DMS153 treated with DMSO at 0.1 percent for 48 hours (cell line): Measurements from ENCODE around the gene RFC1.
"Not testable (repeated sequence)": the region's sequence is repeated elsewhere in the genome, so short reads cannot be mapped to it uniquely, and the experiment has no call there.

Experiments
- DNase-seq: peaks from one replicate; lab custom pipeline; 2025; ENCODE audit not compliant: unreplicated experiment; lab: John Stamatoyannopoulos, UW

RFC1 gene

DNA sequence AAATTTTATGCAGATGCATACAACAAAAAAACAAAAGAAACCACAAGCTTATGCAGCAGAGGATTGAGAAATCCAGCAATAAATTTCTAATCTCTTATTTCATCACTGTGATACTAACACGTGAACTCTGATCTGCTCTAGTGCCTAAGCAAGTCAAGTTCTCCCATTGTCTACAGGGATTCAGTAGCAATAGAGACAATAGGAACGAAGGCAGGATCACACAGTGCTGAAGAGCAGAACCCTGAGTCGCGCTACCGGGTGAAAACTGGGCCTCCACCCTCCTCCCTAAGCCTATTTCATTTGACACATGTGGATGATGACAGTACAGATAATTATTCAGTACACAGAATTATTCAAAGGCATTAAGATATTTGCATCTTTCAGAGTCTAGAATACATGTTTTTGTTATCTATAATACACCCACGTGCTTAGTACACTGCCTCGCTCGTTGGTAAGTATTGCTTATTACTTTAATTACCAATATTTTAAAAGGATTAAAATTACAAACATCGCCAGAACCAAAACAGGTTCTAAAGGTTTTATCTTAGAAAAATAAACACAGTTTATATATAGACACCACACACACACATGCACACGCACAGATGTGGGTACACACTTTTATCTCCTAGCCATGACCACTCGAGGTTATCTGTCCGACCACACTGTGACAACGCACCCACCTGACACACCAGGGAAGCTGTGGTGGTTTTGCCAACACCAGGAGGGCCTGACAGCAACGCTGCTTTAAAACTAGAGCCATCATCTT lies 60.1 kb downstream of the RFC1 start:
- DNase-seq: no peak

DNA sequence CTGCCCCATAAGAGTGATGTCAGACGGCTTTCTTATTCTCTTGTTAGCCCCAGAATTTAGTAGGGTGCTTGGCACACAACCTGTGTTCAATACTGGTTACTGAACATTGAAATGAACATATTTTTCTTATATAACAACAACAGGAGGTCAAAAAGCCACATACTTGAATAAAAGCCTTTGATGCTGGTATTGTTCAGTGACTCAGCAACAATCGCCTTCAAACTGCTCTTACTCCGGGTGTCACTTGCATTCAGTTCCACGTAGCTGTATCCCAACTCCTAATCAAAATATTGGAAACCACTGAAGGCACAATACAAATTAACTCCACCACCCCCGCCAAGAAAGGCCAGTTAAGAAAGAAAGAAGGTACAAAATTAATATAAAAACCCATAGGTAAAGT lies 61.5 kb downstream of the RFC1 start:
- DNase-seq: no peak

DNA sequence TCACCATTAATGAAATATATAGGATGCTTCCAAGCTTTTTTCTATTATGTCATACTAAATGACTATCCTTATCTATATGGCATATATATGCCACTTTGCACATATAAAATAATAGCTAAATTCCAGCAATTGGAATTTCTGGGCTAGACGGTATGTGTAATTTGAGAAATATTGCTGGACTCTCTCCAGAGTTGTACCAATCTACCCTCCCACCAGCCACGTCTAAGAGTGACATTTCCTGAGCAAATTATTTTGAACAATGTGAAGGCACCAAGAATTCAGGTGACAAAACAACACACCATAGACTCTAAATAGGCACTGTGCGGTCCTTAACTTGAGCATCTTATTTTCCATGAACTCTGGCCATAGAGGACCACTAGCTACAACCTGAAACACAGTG lies 62.3 kb downstream of the RFC1 start:
- DNase-seq: no peak

DNA sequence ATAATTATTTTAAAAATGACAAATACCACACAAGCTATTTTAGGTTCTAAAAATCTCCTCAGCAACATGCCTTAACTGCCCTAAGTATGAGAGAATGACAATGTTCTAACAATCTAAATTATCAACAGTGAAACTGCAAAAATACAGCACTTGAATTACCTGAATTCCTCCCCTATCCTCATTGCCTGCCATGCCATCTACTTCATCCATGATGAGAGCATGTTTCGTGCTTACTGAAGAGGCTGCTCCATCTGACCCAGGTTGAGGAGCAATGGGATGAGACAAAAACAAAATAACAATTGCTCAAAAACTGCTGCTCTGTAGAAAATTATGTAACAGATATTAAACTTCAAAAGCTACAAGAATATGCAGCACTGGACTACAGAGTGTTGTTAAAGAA lies 63.3 kb downstream of the RFC1 start:
- DNase-seq: no peak

DNA sequence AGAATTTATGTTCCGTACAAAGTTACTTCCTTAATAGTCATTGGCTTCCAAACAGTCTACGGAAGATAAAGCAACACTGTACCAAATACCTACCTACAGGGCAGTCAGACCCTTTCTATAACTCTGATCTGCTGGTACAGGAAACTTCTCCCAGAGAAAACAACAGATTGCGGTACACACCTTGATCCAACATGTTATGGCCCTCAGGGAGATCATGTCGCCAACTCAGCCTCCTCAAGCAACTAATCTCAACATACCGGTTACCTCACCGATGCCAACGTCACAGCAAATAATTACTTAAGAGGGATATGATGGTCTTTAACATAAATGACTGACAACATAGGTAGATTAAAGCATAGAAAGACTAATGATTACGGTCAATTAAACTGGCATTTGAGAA lies 70.4 kb downstream of the RFC1 start:
- DNase-seq: no peak

DNA sequence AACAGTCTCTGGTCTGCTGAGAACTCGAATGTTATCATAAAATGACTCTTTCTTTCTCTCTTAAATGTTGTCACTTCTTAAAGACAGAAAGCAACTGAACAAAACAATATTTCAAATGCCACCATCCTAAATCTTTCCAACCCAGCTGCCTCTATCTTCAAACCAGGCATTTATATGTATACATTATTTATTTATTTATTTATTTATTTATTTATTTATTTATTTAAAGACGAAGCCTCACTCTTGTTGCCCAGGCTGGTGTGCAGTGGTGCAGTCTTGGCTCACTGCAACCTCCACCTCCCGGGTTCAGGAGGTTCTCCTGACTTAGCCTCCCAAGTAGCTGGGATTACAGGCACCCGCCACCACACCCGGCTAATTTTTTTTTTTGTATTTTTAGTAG lies 73.7 kb downstream of the RFC1 start:
- DNase-seq: not testable (repeated sequence)

- DNase-seq: no peak
Observed at GRCh38 chr4:39291686-39292085, 74.5 kb downstream of the RFC1 start.

DNA sequence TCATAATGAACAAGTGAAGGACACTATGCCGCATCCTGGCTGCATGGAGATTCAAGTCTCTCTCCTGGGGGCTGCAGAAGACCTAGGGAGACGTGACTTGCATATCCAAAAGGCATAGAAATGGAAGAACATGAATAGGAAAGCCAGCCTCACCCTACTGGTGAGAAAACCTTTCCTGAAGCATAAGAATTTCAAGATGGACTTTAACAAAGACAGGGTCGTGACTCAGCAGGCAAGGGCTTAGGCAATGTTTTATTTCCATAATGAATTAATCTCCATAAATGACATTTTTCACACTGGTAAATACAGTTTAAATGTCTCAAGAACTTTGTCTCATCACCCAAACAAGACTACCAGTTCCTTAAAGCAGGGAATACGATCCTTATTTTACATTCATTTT lies 78.9 kb downstream of the RFC1 start:
- no peak for DNase-seq

- DNase-seq: no peak
Observed at GRCh38 chr4:39286263-39286662, 79.9 kb downstream of the RFC1 start.

GRCh38 chr4:39285853-39286252 lies 80.3 kb downstream of the RFC1 start:
- no peak for DNase-seq

DNA sequence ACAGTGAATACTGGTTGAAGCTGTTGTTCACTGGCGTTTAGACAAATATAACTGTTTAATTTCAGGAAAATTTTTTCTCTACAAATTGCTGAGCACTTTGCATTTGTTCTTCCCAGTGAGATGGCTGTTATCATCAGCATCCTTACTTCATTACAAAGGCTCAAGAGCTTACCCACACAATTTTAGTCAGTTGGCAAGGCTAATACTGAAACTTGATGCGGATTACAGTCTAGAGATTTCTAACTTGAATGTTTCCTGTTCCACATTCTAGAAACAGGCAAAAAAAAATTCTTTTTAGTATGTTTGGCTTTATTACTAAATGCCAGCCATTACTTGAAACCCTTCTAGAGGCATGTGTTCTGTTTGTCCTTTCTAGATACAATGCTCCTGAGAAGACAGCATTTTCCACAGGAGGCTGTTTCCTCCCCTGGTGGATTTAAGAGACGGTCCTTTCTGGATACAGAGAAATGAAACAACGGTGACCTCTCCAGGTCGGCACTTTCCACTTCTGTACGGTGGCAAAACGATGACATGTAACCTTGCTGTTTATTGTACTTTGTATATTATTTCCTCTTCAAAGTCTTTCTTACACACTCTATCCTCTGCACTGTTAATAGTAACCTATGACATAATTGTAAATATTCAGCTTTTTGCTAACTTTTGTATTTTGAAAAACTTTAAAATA lies 80.9 kb downstream of the RFC1 start:
- DNase-seq: no peak

DNA sequence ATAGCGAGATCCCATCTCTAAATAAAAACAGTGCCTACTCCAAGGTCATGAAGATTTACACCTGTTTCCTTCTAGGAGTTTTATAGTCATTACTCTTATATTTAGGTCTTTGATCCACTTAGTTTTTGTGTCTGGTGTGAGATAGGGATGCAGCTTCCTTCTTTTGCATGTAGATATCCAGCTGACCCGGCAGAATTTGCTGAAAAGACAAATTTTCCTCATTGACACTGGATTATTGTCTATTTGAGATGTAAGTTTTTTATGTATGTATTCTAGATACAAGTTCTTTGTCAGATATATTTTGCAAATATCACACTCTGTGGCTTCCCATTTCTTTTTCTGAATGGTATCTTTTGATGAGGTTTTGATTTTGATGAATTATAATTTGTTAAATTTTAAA lies 85.4 kb downstream of the RFC1 start:
- no peak for DNase-seq

DNA sequence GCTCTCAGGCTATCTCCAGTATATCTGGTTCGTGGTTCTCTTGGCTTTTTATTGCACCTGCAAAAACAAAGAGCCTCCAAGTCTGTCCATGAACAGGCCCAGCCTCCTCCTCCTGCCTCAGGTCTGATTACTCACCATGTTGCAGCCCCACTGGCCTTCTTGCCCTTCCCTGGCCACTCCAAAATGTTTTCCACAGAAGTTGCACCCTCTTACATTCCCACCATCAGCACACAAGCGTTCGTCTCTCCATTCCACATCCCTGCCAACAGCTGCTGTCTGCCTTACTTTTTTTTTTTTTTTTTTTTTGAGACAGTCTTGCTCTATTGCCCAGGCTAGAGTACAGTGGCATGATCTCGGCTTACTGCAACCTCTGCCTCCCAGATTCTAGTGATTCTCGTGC lies 86.7 kb downstream of the RFC1 start:
- no peak for DNase-seq

DNA sequence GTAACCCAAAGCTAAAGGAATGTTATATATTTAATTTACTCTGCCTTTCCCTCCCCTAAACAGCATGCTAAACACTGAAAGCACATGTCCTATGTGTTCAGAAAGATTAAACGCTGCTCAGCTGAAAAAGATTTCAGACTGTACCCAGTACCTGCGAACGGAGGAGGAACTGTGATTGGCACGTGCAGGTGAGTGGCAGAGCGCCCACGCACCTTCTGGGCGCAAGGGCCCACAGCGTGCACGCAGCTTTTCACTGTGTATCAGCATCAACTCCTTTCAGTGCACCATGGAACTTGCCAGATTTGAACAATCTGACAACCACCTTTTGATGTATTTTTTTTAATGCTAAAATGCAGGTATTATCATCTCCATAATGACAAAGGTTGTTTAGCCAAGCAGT lies 87.7 kb downstream of the RFC1 start:
- DNase-seq: no peak

- DNase-seq: not testable (repeated sequence)
Observed at GRCh38 chr4:39277661-39278060, 88.5 kb downstream of the RFC1 start.

DNA sequence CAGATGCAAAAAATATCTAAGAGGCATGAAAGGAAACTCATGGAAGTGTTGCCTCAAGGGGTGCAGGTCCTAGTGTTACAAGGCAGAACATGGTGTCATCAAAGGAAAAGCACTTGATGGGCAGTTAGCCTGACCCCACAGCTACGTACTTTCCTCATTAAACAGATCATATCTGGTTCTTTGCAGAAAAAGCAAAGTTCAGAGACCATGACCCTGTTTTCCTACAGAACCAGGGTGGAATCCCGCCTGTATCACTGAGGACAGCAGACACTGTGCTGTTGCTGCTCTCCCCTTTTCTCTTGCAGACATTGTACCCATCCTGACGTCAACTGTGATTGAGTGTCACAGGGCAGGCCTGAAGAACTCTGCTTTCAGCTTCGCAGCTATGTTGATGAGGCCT lies 91.7 kb downstream of the RFC1 start:
- no peak for DNase-seq

DNA sequence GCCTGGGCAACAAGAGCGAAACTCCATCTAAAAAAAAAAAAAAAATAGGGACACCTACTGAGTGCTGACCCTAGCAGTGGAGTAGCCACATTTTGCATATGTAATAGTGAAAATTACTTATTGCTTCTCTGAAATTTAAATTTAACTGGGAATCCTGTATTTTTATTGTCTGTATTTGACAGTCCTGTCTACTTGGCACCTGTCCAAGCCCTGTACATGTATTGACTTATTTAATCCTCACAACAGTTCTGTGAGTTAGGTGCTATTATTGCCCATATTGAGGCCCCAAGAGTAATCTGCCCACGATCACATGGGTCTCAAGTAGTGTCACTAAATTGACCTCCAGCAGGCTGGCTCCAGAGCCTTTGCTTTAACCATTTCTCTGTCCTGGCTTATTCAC lies 102.3 kb downstream of the RFC1 start:
- no peak for DNase-seq

DNA sequence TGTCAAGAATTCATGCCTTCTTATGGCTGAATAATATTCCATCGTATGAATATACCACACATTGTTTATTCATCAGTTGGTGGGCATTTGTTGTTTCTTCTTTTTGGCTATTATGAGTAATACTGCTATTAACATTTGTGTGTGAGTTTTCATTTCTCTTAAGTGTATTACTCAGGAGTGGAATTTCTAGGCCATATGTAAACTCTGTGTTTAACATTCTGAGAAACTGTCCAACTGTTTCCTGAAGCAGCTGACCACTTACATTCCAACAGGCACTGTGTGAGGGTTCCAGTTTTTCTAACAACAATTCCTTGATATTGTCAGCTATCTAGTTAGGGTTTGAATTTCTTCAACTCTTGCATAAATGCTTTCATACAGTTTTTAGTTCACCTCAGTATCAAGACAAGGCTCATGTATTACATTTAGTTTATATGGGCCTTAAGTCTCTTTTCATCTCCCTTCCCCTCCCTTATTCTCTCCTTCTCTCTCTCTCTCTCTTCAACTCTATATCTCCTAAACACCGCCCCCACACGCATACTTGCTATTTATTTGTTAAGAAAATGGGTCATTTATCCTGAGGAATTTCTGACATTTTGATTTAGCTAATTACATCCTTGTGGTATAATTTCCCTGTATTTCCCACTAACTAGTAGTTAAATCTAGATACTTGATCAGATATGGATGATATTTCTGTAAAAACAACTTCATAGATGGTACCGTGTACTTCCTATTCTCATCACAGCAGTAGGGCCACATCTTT lies 106.4 kb downstream of the RFC1 start:
- DNase-seq: no peak

DNA sequence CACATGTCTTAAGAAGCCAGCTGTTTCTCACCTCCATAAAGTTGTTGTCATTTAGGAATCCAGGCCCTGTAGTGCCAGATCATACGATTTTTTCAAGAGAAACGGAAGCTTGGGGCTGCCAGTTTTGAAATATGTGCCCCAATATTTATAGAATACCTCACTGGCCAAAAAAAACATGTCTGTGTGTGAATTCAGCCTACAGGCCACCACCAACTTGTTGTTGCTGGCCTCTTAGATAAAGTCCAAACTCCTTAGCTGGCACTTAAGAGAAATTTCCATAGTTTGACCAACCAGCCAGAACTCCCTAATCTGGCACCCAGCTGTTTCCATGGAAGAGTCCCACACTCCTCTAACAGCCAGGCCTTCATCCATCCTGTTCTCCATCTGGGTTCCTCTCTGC lies 109.7 kb downstream of the RFC1 start:
- no peak for DNase-seq

DNA sequence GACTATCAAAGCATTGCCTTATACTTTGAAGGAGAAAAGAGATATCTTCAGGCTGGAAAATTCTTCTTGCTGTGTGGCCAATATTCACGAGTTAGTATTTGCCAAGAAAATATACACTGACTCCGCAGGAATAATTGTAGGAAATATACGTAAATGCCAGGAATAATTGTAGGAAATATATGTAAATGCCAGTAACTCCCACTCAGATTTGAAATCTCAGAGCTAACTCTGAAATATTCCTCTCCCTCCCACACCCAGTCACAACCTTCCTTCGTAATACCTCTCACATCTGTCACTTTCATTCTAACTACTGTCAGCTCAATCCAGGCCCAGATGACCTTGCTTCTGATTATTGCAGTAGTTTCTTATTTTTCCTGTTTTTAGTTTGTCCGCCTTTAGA lies 110.3 kb downstream of the RFC1 start:
- DNase-seq: no peak

- no peak for DNase-seq
Observed at GRCh38 chr4:39255266-39255665, 110.9 kb downstream of the RFC1 start.

GRCh38 chr4:39243462-39243861 lies 122.7 kb downstream of the RFC1 start:
- no peak for DNase-seq
